Adrenal gland (tissue), 5 donors: ENCODE measurements around the gene PTPRN2.

Source experiments
- CTCF ChIP-seq, 6 experiments: fragments of 450-650 bp in 4 of 6; fragments of 200-600 bp in 2 of 6; sonication (generic) in 1 of 6; IDR thresholded peaks; 1 replicate in 5 of 6; 2 replicates in 1 of 6; pipeline versions ENCODE4 v1.5.1 to v1.8.0; 2016 to 2021; ENCODE audit warnings: antibody characterized with exemption in 6 of 6, mild to moderate bottlenecking in 2 of 6, moderate library complexity in 1 of 6
- POLR2A ChIP-seq, 2 donors: fragments of 450-650 bp; IDR thresholded peaks; one replicate each; pipeline ENCODE4 v1.6.1; 2017; ENCODE audit warnings: antibody characterized with exemption in 2 of 2, mild to moderate bottlenecking in 2 of 2, moderate library complexity in 1 of 2
- donor health status: DM: no; HTN: no; CAD: no.

- TF ChIP-seq CTCF (IDR thresholded peaks at IDR 0.05): no peak
- TF ChIP-seq POLR2A (IDR thresholded peaks at IDR 0.05): no peak
Observed at GRCh38 chr7:158399762-158400161, 187.9 kb downstream of the PTPRN2 start.
